Activated naive CD8-positive, alpha-beta T cell treated with anti-CD3 and anti-CD28 coated beads, Interleukin-2, amount 50 U/mL, for 24 hours (primary cell): ENCODE results near the gene PXT1.

ENCODE experiments used
- ATAC-seq: fragments of 150-1000 bp; cut with Tn5 transposase; one replicate; pipeline ENCODE4 v1.10.0; 2021
- DNase-seq: peaks from one replicate; pipeline ENCODE4 v3.0.0; 2021
- H3K27ac Mint-ChIP-seq: one replicate; pipeline ENCODE4 v1.8.0; 2021; ENCODE audit warnings: mild to moderate bottlenecking, mixed read lengths
- H3K27me3 Mint-ChIP-seq: one replicate; pipeline ENCODE4 v1.8.0; 2021; ENCODE audit warnings: mixed read lengths
- H3K36me3 Mint-ChIP-seq: one replicate; pipeline ENCODE4 v1.8.0; 2021; ENCODE audit warnings: low read depth, mixed read lengths
- H3K4me1 Mint-ChIP-seq: one replicate; pipeline ENCODE4 v1.8.0; 2021; ENCODE audit warnings: mixed read lengths
- H3K4me3 Mint-ChIP-seq: one replicate; pipeline ENCODE4 v1.8.0; 2021; ENCODE audit warnings: mild to moderate bottlenecking, moderate library complexity, mixed read lengths
- H3K9me3 Mint-ChIP-seq: one replicate; pipeline ENCODE4 v1.8.0; 2021; ENCODE audit warnings: mixed read lengths

Gene PXT1

GRCh38 chr6:36360241-36361054 lies 82.2 kb downstream of the PXT1 start:
- no peaks in the 10 kb centered on the region for H3K9me3 Mint-ChIP-seq
- no peaks in the 10 kb centered on the region for H3K36me3 Mint-ChIP-seq
- peaks cover 23% of the 10 kb centered on the region for H3K4me1 Mint-ChIP-seq
- ATAC-seq (peak; percentile 83), DNase-seq (peak; percentile 67)
- peaks cover 3% of the 10 kb centered on the region for H3K27me3 Mint-ChIP-seq
- H3K4me3 Mint-ChIP-seq, result no peak overlapping the region
- no peak overlapping the region for H3K27ac Mint-ChIP-seq

GRCh38 chr6:36358226-36358915 lies 84.3 kb downstream of the PXT1 start:
- peaks cover 23% of the 10 kb centered on the region for H3K4me1 Mint-ChIP-seq
- DNase-seq, result no peak
- H3K36me3 Mint-ChIP-seq, result no peaks in the 10 kb centered on the region
- H3K9me3 Mint-ChIP-seq, result no peaks in the 10 kb centered on the region
- peaks cover 5% of the 10 kb centered on the region for H3K27me3 Mint-ChIP-seq
- H3K27ac Mint-ChIP-seq, result no peak overlapping the region
- ATAC-seq, result no peak
- H3K4me3 Mint-ChIP-seq, result no peak overlapping the region

DNA sequence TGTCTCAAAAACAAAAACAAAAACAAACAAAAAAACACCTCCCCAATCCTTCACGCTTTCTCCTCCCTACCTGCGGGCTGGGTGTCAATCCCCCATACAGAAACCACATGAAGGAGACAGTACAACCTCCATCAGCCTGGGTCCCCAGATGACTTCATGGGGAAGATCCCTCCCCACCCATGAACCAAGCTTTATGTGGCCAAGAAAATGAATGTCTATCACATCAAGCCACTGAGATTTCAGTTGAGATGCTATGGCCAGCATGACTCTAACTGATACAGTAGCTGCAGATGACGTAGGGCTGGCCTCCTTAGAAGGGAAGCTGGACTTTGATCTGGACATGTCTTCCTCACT lies 84.8 kb downstream of the PXT1 start:
- DNase-seq (no peak), ATAC-seq (peak; percentile 62)
- Mint-ChIP-seq H3K36me3 (no peaks in the 10 kb centered on the region), H3K9me3 (no peaks in the 10 kb centered on the region), H3K27me3 (peaks cover 5% of the 10 kb centered on the region), H3K4me3 (no peak overlapping the region), H3K4me1 (peaks cover 23% of the 10 kb centered on the region), H3K27ac (no peak overlapping the region)

DNA sequence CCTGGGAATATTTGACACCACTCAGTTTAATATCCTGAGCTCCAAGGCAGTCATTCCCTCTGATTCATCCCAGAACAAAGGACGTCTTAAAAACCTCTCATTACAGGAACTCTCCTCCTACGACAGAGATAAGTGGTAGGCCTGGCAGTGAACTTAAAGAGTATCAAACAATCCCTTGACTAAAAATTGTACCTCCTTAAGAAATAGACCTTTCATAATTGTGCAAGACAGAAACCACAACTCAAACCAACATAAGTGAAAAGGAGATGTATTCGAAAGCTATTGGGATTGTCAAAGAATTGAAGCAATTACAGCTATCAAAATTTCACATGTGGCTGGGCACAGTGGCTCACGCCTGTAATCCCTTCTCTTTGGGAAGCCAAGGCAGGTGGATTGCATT lies 86.8 kb downstream of the PXT1 start:
- Mint-ChIP-seq H3K27ac (no peak overlapping the region), H3K4me3 (no peak overlapping the region), H3K27me3 (peaks cover 5% of the 10 kb centered on the region), H3K36me3 (no peaks in the 10 kb centered on the region), H3K4me1 (peaks cover 21% of the 10 kb centered on the region), H3K9me3 (no peaks in the 10 kb centered on the region)
- no peak for ATAC-seq
- no peak for DNase-seq

GRCh38 chr6:36353411-36353915 lies 89.2 kb downstream of the PXT1 start:
- no peak for ATAC-seq
- Mint-ChIP-seq H3K4me1 (peaks cover 12% of the 10 kb centered on the region), H3K4me3 (no peak overlapping the region), H3K27ac (no peak overlapping the region), H3K9me3 (no peaks in the 10 kb centered on the region), H3K36me3 (no peaks in the 10 kb centered on the region), H3K27me3 (peaks cover 9% of the 10 kb centered on the region)
- DNase-seq, result no peak

- H3K4me3 Mint-ChIP-seq, result no peak overlapping the region
- H3K27ac Mint-ChIP-seq, result no peak overlapping the region
- no peaks in the 10 kb centered on the region for H3K36me3 Mint-ChIP-seq
- H3K27me3 Mint-ChIP-seq, result peaks cover 9% of the 10 kb centered on the region
- DNase-seq (no peak), ATAC-seq (no peak)
- H3K9me3 Mint-ChIP-seq, result no peaks in the 10 kb centered on the region
- H3K4me1 Mint-ChIP-seq, result peaks cover 4% of the 10 kb centered on the region
Measured at GRCh38 chr6:36352477-36353157, 90.0 kb downstream of the PXT1 start.

DNA sequence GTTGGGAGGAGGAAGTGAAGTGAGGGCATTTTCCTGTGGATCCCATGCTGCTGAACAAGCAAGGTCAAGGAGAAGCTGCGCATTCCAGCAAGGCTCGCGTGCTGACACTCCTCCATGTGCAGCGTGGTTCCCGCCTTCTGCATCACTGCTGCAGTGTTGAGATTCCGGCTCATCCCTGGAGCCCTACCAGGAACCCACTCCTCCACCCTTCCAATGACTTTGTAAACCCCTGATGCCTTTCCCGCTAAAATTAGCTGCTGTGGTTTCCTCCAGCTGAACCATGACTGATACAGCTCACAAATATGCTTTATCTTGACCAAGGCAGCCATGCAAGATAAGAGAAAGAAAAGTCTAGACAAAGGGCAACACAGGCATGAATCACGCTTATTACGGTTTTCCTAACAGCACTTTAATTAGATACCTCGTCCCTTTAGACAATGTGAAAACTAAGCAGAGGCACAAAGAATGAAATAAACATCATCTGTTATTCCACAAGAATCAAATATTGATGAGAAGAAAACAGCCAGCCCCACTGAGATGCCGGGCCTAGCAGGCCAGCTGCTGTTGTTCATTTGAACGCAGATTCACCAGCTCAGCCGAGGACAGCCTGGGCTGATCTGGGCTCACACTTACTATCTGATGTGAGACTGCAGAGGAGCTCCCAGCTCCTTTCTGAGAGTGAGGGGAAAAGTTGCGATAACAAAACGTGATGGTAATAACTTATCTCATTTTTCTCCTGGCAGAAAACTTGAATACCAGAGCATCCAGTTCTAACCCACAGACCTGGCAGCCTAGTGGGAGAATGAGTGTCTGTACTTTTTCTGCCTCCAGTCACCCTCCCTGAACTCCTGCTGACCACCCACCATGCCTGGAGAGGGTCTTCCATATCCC lies 91.7 kb downstream of the PXT1 start:
- H3K27me3 Mint-ChIP-seq, result peaks cover 6% of the 10 kb centered on the region
- no peaks in the 10 kb centered on the region for H3K36me3 Mint-ChIP-seq
- H3K9me3 Mint-ChIP-seq, result no peaks in the 10 kb centered on the region
- H3K4me1 Mint-ChIP-seq, result no peaks in the 10 kb centered on the region
- DNase-seq, result no peak
- H3K4me3 Mint-ChIP-seq, result no peak overlapping the region
- no peak overlapping the region for H3K27ac Mint-ChIP-seq
- no peak for ATAC-seq

DNA sequence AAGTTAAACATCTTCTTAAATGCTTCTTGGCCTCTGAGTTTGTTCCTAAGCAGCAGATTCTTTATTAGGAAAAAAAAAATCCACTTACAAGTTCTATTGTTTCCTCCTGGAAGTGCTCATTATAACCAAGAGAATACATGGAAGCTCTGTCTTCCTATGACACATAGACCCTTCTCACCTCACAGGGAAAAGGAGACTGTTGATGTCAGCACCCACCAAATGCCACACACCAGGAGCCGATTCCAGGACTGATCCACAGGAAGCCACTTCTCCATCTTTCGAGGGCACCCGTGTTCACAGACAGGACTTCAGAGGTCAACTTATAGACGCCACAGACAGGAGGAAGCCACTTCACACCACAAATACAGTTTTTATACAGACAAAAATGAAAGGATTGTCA lies 92.6 kb downstream of the PXT1 start:
- H3K27me3 Mint-ChIP-seq, result peaks cover 5% of the 10 kb centered on the region
- H3K27ac Mint-ChIP-seq, result no peak overlapping the region
- H3K9me3 Mint-ChIP-seq, result no peaks in the 10 kb centered on the region
- H3K36me3 Mint-ChIP-seq, result no peaks in the 10 kb centered on the region
- DNase-seq, result no peak
- H3K4me1 Mint-ChIP-seq, result no peaks in the 10 kb centered on the region
- no peak overlapping the region for H3K4me3 Mint-ChIP-seq
- no peak for ATAC-seq

GRCh38 chr6:36349240-36349639 lies 93.4 kb downstream of the PXT1 start:
- Mint-ChIP-seq H3K27me3 (peaks cover 3% of the 10 kb centered on the region), H3K36me3 (no peaks in the 10 kb centered on the region), H3K4me3 (no peak overlapping the region), H3K4me1 (no peaks in the 10 kb centered on the region), H3K9me3 (no peaks in the 10 kb centered on the region), H3K27ac (no peak overlapping the region)
- ATAC-seq (no peak), DNase-seq (no peak)

DNA sequence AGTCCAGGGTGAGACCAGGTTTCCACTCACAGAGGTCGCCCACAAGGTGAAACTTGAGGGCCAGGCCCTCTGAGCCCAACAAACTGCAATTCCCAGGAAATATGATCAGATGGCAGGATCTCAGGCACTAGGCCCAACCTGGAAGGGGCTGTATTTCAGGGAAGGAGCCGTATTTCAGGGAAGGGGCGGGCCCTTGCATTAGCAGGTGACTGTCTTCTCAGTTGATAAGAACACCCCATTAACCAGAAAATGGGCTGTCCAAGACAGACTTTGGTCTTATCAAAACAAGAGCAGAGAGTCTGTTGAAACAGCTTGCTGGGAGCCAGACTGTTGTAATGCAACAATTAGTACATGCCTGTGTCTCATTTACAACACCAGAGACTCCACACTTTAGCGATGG lies 95.0 kb downstream of the PXT1 start:
- Mint-ChIP-seq H3K9me3 (no peaks in the 10 kb centered on the region), H3K4me3 (no peak overlapping the region), H3K4me1 (no peaks in the 10 kb centered on the region), H3K27me3 (peaks cover 3% of the 10 kb centered on the region), H3K36me3 (no peaks in the 10 kb centered on the region), H3K27ac (no peak overlapping the region)
- no peak for DNase-seq
- no peak for ATAC-seq

- no peak for ATAC-seq
- no peak for DNase-seq
- peaks cover 3% of the 10 kb centered on the region for H3K27me3 Mint-ChIP-seq
Measured at GRCh38 chr6:36346486-36347273, 96.0 kb downstream of the PXT1 start.

DNA sequence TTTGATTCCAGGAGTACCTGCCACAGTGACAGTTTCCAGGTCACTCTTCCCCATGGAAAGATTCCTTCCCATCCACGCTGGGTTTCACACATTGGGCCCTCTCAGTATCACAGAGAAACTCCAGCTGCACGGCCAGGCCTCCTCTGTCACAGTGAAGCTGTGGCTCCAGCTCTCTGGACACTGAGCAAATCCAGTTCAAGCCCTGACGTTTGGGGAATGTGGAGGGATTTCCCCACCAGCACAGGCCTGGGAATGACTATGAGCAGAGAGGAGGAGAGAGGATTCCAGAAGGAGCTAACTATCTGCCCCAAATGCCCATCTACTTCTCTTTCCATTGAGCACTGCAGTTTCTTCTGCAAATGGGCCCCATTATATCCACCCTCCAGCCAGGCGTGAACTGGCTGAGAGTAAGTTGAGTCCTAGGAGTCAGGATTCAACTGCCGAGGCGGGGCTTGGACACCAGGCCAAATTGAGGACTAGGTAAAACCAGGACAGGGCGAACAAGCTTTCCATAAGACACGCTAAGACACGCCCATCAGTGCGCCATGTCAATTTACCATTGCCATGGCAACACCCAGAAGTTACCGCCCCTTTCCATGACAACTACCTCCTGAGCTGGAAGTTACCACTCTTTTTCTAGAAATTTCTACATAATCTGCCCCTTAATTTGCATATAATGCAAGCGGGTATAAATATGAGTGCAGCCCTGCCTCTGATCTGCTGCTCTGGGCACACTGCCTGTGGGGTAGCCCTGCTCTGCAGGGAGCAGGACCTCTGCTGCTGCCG lies 96.8 kb downstream of the PXT1 start:
- H3K36me3 Mint-ChIP-seq, result no peaks in the 10 kb centered on the region
- H3K9me3 Mint-ChIP-seq, result no peaks in the 10 kb centered on the region
- peaks cover under 1% of the 10 kb centered on the region for H3K4me1 Mint-ChIP-seq
- no peak for ATAC-seq
- no peak overlapping the region for H3K27ac Mint-ChIP-seq
- H3K4me3 Mint-ChIP-seq, result no peak overlapping the region
- H3K27me3 Mint-ChIP-seq, result peaks cover 5% of the 10 kb centered on the region
- no peak for DNase-seq

More at GRCh38 chr6:36346486-36347273, 96.0 kb downstream of the PXT1 start:
- Mint-ChIP-seq H3K4me1 (no peaks in the 10 kb centered on the region), H3K36me3 (no peaks in the 10 kb centered on the region), H3K4me3 (no peak overlapping the region), H3K9me3 (no peaks in the 10 kb centered on the region), H3K27ac (no peak overlapping the region)

DNA sequence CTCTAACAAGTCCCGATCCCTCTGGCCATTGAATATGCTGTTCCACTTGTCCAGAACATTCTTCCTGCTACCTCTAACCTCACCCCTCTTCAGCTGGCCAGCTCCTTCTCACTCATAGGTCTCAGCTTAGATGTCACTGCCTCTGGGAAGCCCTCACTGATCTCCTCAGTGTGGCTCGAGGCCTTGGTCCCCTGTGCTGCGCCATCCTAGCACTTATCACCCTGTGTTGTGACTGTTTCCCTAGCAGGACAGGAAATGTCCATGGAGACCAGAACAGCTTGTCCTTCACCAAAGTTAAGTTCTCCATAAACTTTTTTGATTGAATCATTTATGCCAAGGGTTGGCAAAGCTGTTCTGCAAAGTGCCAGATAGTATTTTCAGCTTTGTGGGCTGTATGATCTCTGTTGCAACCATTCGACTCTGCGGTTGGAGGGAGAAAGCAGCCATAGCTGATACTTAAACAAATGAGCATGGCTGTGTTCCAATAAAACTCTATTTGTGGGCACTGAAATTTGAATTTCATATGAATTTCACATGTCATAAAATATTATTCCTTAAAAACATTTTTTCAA lies 99.5 kb downstream of the PXT1 start:
- H3K27ac Mint-ChIP-seq, result no peak overlapping the region
- H3K36me3 Mint-ChIP-seq, result no peaks in the 10 kb centered on the region
- peaks cover 15% of the 10 kb centered on the region for H3K27me3 Mint-ChIP-seq
- DNase-seq (no peak), ATAC-seq (no peak)
- H3K4me3 Mint-ChIP-seq, result no peak overlapping the region
- peaks cover 5% of the 10 kb centered on the region for H3K4me1 Mint-ChIP-seq
- H3K9me3 Mint-ChIP-seq, result no peaks in the 10 kb centered on the region
